GM12801 (cell line): Measurements from ENCODE around the gene KIF3A.

Experiments used
- TF ChIP-seq, protein P1 (sequence below): IDR thresholded peaks from one replicate; pipeline ENCODE4 v1.5.1; 2011; ENCODE audit warnings: control low read depth; ENCODE audit not compliant: insufficient read length; ENCODE audit errors: extremely low read depth

KIF3A gene

DNA sequence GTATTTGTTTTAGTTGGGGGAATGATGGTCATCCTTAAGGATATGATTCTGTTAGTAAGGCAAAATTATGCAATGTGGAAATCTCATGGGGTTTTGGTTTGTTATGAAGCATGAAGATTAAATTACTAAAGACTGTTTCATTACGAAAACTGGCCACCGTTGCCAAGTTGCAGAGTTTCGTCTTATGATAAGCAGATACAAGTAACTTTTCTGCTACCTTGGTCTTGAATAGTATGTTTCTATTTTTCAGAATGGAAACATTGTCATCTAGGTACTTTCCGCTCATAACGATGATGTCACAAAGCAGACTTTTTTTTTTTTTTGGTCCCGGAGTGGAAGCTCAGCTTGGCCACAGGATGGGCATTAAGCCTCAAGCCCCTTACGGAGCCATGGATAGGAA lies 14.1 kb upstream of the KIF3A start:
- TF ChIP-seq, protein P1, sequence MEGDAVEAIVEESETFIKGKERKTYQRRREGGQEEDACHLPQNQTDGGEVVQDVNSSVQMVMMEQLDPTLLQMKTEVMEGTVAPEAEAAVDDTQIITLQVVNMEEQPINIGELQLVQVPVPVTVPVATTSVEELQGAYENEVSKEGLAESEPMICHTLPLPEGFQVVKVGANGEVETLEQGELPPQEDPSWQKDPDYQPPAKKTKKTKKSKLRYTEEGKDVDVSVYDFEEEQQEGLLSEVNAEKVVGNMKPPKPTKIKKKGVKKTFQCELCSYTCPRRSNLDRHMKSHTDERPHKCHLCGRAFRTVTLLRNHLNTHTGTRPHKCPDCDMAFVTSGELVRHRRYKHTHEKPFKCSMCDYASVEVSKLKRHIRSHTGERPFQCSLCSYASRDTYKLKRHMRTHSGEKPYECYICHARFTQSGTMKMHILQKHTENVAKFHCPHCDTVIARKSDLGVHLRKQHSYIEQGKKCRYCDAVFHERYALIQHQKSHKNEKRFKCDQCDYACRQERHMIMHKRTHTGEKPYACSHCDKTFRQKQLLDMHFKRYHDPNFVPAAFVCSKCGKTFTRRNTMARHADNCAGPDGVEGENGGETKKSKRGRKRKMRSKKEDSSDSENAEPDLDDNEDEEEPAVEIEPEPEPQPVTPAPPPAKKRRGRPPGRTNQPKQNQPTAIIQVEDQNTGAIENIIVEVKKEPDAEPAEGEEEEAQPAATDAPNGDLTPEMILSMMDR: no peak

DNA sequence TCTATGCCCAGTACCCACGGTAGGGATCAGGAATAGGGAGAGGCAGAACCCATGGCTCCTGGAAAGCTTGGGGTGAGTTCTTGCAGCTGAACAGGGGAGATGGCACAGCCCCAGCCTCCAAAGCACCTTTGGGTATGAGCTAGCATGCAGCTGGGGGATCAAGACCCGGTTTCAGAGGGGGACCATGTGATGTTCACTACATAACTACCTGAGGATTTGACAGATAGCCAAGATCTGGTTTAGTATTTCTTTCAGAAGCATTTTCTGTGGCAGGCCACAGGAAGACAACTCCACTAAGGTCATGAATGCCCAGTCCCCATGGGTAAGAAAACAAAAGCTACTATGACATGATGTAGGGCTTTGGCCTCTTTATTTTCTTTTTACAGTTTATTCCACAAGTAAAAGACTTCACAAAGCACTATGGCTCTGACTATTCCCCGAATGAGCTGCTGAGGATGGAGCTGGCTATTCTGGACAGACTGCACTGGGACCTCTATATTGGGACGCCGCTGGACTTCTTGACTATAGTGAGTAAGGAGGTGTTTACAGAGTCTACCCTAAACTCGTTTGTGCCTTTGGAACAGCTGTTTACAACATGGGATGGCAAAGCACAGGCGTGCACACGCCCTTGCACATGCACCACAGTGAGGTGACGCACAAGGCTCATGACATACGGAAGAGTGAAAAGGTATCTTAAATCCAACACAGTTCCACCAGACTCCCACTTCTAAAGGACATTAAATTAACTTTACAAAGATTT lies 13.3 kb upstream of the KIF3A start:
- TF ChIP-seq, protein P1: no peak

DNA sequence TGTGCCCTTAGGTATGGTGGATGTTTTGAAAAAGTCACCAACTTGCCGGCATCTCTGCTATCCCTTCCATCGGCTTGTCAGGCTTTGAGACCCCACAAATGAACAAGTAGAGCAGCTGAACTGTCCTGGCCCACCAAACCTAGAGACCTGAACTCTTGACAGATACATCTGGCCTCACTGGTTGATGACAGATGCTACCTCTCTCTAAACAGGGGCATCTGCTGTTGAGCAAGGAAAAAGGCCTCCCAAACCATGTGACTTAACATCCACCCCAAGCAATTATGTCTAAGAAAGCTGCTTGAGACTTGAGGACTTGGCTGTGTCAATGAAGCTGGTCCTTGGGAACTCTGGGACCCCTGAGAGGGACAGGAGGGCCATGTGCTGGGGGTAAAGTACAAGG lies 12.2 kb upstream of the KIF3A start:
- TF ChIP-seq, protein P1: no peak

DNA sequence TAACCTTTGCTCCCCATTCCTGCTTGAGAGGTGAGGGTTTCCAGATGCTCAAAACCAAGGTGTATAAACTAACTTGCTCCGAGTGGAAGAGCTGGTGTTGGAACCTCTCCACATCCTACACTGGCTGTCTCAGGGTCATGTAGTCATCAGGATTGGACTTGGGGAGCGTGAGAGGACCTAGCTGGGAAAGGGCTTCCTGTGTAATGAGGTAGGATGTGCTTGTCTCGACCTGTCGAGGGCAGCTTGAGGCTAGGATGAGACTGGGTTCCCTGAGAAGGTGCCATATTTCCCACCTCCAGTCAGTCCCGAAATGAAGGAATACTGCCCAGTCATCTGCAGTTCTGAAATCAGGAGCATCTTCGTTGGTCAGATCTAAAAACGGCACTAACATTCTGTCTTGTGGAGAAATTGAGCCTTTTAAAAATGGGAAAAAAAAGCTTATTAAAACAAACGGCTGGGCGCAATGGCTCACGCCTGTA lies 11.2 kb upstream of the KIF3A start:
- TF ChIP-seq, protein P1: no peak

DNA sequence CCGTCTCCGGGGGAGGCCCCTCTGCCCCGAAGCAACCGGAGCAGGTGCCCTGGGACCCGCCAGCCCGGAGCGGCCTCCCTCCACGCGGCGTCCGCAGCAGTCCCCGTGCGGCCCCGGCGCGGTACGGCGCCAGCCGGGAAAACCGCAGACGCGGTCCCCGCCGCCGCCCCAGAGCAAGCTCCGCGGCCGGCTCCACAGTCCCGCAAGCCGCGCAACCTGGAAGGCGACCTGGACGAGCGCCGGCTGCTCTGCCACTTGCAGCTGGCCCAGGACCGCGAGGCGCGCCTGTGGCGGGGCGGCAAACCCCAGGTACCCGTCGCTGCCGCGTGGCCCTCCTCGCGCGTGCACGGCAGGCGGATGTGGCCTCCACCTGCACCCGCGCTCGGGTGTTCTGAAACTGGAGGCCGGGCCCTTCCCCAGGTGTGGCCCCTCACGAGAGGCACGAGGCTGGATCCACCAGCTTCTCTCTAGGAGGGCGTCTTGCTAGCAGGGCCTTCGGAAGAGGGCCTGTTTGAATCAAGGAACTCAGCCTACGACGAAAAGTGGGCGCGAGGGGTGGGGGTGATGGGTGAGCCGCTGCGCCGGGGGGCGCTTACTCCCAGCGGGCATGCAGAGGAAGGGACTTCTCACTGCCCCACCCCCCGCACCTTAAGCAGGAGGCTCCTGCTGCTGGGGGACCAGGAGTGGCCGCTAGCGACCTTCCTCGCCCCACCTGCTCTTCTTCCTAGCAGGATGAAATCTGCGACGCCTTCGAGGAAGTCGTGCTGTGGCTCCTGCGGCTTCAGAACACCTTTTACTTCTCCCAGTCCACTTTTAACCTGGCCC lies 10.5 kb upstream of the KIF3A start:
- TF ChIP-seq, protein P1: no peak

DNA sequence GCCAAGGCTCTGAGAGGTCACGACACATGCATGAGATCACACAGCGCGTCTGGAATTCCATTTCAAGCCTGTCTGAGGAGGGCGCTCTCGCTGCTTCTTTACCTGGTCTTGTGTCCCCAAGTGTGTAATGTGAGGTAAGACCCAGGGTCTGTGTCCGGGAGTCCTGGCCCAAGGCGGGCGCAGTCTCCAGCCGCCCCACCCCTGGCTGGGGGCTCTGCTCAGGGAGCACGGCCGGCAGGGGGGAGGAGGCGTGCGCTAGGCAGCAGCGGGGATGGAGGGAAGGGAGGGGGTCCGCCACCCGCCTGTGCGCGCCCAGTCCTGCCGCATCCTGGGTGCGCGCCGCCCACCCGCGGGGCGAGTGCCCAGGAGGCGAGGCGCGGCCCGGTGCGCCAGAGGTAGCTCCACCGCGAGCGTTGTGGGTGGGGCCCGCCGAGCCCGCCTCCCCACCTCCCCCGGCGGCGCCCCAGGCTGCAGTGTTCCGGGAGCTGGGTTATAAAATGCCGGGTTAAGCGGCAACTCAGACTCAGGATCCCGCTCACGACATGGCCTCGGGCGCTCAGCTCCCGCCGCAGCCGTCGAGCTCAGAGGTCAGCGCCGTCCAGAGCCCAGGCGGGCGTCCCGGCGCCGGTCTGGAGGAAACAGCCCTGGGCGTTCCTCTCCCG lies 9.7 kb upstream of the KIF3A start, which contains the start of gene CCNI2:
TSS of gene CCNI2 (plus strand) at position 473 of the 662 bp plus-strand sequence. CDS start at position 543, 70 bp downstream.
- TF ChIP-seq, protein P1: no peak

DNA sequence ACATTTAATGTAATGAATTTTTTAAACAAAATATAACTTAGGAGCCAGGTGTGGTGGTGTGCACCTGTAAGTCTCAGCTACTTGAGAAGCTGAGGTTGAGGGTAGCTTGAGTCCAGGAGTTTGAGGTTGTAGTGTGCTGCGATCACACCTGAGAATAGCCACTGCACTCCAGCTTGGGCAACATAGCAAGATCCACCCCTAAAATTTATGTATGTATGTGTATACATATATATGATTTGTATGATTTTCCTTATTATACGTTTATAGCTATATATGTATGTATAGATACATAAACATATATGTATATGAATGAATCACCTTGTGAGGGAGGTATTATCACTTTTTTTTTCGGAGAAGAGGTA lies 9.2 kb upstream of the KIF3A start:
- TF ChIP-seq, protein P1: no peak
